GM18858 (cell line): ENCODE measurements around the gene DLGAP1.

ENCODE experiments used
- ATAC-seq: cut with Tn5 transposase; IDR thresholded peaks from one replicate; pipeline ENCODE4 v1.9.1; 2021; ENCODE audit not compliant: unreplicated experiment

The DLGAP1 gene

DNA sequence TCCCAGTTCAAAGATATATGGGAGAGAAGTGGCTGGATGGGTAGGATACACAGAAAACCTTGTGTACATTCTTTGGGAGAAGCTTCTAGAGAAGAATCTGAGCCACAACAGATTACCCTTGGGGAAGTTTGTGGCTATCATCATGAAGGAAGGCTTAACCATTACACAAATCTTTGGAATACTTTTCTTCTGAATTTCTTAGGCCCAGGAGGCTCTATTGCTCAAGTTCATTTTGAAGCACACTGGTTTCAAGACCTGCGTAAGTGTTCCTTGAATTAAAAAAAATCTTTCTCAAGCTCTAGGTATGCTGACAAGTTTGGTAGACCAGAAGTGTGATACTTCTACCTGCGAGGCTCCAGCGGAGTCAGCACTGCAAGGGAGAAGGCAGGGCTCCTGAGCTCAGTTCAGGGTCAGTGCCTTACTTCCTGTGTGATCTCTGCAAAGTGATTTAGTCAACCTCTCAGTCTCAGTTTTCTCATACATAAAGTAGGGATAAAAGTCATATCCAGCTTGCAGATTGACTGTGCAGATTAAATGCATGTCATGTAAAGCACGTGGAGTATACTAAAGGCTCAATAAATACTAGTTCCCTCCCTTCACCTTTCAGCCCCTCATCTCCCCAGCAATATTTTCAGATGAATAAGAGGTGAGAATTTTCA is 438.6 kb downstream of the DLGAP1 start:
- no peak for ATAC-seq

DNA sequence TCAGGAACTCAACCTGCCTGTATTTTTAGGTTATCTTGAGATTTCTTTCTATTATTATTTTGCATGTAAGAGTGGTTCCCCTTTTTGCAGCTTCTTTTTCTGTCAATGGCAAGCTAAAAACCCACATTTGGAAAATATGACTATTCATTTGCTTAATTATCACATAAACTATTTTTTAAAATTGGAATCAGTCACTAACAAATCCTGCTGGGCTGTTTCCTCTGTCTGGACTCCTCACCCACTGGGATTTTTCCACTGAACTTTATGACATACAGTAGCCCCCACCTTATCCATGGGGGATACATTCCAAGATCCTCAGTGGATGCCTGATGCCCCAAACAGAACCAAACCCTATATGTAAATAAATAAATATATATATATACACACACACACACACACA is 447.3 kb downstream of the DLGAP1 start:
- no peak for ATAC-seq

DNA sequence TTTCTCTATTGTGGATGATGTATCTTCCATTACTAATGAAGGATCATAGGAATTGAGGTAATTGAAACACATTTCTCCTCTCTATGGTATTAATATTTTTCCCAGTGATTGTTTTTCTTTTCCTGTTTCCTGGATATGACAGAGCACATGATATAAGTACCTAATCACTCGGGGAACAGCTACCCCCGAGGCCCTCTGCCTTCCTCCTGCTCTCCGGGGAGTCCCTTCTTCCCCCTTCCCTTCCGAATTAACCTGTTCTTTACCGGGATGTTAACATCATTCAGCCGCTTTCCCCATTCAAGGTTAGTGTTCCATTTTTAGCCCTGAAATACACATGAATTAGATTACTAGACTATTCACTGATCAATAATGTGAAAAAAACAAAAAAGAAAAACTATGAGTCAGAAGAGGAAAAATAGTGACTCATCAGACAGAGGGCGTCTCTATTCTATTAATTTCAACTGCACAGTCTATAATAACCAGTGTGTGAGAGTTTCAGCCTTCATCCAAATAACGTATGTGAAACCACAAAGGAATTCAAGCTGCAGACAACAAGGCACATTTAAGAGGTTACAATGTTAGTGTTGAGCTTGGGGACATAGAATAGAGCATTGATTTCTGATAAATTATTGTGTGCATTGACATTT is 450.8 kb downstream of the DLGAP1 start:
- no peak for ATAC-seq

DNA sequence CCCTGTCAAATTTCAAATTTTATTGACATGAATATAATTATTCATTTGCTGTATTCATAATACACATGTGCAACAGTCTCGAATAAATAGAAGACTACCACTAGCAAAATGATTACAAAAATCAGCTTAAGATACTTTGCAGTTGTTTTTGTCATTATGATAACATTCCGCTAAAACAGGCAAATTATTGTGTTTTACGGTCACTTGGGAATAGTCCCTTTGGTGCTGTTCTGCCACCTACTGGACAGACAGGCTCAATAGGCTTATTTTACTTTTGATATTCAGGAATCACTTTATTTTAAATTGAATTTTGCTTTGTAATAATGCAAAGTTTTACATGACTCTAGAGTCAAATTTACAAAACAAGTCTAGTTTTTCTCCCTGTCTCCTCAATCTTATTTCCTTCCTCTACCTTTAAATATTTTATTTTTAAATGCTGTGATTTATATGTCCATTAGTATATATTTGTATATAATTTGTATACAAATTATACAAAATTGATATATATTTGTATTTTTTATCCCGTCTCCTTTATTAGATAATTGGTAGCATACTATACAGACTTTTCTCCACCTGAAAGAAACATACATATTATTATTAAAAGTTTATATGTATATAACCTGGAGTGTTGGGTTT is 456.3 kb downstream of the DLGAP1 start:
- ATAC-seq: no peak

DNA sequence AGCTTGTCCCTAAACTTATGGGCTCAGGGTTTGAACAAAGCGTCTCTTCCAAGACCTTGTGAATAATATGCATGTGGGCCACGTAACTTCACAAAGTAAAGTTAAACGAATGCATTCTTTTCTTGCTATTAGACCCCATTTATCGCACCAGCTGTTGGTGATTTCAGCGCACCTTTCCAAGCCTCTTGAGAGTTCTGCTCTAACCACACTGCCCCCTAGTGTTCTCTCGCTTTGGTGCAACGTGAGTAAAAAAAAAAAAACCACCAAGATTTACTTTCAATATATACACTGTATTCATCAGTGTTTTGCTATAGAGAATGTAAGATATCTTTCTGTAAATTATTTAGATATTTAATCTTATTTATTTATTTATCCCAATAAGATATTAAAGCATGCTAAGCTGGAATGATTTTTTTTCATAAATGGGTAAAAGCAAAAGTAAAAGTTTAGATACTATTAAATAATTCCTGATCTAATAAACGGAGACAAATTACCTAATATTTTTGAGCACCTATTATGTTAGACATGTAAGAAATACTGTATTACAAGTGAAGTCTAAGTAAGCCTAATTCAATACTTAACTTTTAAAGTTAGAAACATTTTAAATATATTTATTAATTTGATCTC is 459.5 kb downstream of the DLGAP1 start:
- ATAC-seq: peak; percentile 76

DNA sequence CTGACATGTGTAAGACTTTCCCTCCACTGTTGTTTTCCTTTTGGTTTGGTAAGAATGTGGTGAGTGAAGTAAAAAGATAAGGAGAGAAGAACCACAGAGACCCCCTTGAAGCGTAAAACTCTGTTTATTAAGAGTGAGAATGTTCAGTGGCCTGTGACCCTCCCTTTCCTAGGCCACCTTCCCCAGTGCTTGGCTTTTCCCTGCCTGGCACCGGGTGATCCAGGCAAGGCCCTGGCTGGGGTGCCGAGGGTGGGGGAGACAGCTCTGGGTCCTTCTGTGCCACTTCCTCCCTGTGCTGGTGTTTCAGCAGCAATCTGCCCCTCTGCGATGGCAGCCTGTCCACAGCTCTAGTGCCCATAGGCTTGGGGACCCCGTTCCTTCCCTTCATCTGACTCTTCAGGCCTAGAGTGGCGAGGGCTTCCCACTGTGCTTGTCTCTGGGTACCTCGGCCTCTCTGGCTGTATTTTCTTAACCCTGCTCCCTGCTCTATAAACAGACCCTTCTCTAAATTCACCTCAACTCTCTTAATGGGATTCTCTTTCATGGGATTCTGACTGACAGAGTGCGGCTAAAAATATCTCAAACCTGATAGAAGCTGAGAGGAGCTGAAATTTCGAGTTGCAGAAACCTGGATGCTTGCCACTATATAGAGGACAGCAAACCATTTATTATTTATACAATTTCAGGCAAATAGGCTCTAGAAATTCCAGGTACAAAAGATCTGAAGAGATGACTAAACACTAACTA is 461.0 kb downstream of the DLGAP1 start:
- ATAC-seq: no peak

DNA sequence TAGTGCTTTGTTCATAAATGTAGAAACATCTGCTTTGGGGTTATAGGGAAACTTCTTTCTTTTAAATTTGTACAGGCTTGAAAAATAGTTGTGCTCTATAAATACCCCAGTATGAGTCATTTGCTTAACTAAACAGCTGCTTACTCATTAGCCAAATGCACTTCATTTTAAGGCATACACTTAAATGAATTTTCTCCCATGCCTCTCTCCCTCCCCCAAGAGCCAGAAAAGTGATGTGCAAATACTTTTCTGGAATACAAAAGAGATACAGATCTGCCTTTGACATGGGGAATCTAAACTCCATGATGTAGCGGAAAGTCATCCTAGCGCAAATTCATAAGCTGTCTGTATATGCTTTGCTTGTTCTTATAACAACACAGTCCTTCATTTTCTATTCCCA is 469.4 kb downstream of the DLGAP1 start:
- no peak for ATAC-seq

DNA sequence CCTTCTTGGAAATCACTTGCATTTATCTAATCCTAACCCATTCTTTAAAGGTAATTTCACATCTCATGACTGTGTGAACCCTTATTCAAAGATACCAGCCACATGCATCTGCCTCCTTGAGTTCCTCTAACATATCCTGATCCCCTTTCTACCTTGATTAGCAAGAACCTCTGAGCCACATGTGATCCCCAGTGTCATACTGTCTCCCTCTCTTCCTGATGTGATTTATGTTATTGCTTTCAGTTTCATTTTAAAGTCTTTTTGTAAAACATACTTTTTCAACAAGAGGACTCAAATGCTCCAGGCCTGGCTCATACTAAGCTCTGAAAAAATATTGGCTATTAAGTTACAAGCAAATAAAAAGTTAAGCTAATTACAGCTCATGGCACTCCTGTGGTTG is 470.1 kb downstream of the DLGAP1 start:
- no peak for ATAC-seq

DNA sequence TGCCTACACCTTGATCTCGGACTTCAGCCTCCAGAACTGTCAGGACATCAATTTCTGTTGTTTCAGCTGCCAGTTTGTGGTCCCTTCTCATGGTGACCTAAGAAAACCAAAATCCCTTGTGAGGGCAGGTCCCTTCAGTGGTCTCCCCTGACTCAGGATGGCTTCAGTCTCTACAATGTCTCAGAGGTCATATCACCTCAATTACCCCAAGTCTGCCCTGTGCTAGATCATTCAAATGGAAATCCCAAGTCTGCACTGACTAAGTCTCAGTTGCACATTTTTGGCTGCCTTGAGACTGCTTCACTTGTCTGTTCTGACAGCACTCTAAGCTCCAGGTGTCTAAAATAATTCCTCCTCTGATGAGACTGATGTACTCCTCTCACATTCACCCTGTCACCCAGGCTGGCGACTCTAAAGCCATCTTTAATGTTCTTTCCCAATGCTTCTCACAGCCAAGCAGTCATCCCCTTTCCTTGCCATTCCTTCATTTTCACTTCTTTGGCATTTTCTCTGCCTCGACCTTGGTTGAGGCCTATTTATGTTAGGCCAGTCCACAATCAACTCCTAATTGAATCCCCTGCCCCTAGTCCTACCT is 470.8 kb downstream of the DLGAP1 start:
- no peak for ATAC-seq

DNA sequence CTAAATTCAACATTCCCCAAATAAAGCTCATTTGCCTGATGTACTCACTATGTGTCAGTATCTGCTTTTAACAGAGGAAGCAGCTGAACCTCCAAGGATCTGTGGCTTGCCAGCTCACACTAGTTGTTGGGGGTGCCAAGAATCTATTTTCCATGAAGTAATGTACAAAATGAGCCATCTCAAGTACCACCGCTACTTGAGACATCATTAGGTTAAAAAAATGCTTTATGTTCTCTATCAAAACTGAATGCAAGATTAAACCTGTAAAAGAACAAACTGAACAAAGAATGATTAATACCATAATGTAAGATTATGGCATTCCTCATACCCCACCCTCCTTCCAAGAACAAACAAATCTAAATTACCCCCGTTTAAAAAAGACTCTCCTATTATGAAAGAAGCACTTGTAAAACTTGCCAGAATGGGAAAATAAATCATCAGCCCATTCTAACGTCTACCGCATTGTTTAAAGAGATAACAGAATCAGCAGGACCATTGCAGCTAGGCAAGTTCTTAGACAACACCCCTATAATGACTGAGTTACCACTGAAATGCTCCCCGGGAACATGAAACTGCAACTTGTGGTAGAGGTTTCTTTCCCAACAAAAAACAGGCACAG is 471.6 kb downstream of the DLGAP1 start:
- ATAC-seq: no peak

DNA sequence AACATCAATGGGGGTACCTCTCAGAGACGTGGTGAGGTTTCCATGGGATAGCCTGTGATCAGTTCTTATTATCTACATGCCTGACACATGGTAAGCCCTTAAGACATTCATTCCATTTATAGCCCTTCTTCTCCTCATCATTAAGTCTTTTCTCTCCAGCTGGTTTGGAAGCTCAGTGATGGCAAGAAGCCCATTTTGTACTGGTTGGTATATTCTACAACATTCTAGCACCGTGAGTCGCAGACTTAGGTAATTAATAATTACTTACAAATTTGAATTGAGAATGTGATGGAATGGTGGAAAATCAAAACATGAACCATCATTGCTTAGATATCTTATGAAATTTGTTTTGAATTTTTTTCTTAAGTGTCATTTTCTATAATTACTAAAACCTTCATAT is 472.6 kb downstream of the DLGAP1 start:
- ATAC-seq: no peak

DNA sequence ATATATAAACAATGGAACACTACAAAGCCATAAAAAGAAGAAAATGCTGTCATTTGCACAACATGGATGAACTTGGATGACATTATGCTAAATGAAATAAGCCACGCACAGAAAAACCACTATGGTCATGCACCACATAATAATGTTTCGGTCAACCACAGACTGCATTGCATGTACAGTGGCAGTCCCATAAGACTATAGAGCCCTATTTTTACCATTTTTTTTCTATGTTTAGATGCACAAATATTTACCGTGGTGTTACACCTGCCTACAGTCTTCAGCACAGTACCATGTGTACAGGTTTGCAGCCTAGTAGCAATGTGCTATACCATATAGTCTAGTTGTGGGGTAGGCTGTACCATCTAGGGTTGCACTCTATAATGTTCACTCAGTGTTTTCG is 476.1 kb downstream of the DLGAP1 start:
- no peak for ATAC-seq

DNA sequence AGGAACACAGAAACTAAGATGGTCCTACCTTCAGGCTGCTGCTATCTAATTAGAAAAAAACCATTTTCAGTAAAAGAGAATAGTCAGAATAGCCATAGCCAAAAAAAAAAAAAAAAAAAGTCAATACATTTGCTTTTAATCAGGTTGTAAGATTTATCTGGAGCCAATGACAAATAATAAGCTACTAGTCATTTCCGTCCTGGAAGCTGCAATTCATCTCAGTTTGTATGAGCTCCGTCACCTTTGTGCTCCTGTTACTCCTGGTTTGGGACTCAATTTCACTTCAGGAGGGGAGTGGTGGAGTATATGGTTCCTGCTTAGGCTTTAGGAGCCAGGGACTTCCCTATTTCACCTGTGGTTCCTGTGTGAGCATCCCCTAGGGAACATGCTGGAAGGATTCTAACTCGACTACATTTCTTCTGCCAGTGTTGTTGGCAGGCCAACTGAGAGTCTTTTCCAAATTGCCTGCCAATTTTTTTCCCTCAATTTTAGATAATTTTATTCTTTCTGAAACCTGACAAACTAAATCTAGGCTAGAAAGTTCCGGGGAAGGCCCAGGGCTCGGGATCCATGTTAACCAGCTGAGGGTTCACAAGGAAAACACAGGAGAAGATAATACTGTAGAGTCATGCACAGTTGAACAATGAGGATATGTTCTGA is 481.8 kb downstream of the DLGAP1 start:
- no peak for ATAC-seq

DNA sequence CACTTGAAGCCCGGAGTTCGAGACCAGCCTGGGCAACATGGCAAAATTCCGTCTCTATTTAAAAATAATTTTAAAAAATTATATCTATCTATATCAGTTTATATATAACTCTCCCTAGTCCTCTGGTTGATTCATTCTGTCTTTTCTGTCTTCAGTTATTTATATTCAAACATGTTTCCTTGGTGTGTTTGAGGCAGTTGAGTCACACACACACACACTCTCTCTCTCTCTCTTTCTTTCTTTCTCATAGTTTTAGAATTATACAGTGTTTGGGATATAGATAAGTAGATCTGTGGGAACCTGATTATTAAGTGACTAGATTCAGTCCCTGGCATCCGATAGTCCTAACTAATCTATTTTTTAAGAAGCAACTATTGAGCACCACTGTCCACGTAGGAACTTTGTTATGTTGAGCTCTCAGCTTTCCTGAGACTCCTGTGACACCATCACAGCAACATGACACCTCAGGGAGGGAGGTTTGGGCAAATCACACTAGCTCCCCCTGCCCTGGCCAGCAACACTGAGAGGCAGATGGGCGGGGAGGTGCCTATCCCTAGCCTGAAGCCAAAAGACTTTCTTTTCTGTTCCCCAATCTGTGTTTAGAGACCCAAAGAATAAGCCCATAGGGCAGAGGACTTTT is 482.7 kb downstream of the DLGAP1 start:
- ATAC-seq: no peak

DNA sequence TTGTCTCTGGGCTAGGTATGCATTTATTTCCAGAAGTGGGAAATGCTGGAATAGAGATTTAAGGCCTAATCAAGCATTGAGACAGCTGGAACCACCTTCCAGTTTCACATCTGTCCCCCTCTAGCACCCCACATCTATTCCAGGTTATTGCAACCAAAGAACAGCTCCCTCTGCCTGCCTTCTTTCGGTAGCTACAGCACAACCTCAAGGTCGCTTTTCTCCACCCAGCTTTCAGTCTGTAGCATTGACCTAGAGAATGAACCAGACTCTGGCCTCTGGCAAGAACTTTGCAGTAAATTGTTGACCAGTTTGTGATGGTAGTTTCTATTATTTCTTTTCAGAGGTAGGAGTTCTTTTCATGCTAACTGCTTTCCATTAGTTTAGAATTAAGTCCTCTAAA is 484.2 kb downstream of the DLGAP1 start:
- ATAC-seq: no peak

DNA sequence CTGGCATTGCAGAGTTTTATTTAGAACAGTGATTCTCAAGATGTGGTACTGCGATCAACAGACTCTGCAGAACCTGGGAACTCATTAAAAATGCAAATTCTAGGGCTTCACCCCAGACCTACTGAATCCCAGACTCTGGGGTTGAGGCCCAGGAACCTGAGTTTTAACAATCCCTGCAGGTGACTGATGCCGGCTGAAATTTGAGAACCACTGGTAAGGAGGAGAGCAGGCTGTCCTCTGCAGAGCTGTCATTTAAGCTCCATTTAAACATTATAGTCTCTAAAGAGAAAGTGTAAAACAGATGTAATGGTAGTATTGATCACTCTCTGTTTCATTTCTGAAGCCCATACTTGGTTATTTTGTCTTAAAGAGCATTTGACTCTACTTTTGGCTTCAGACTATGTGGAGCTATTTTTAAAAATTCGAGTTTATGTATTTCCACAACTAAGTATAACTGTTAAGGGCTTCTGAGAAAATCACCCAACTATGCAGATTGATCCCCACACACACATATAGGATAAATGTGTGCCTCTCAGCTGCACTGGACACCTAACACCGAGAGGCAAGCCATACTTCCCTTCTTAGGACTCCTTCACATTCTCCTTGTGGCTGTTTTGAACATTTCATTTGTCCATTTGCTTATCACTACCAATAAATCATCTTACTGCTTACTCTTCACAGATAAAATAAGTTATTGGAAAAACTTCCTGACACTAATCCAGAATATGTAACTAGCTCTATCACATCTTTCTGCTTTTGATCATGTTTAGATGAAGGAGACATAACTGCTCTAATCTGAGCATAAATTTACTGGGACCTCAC is 487.5 kb downstream of the DLGAP1 start:
- ATAC-seq: no peak

DNA sequence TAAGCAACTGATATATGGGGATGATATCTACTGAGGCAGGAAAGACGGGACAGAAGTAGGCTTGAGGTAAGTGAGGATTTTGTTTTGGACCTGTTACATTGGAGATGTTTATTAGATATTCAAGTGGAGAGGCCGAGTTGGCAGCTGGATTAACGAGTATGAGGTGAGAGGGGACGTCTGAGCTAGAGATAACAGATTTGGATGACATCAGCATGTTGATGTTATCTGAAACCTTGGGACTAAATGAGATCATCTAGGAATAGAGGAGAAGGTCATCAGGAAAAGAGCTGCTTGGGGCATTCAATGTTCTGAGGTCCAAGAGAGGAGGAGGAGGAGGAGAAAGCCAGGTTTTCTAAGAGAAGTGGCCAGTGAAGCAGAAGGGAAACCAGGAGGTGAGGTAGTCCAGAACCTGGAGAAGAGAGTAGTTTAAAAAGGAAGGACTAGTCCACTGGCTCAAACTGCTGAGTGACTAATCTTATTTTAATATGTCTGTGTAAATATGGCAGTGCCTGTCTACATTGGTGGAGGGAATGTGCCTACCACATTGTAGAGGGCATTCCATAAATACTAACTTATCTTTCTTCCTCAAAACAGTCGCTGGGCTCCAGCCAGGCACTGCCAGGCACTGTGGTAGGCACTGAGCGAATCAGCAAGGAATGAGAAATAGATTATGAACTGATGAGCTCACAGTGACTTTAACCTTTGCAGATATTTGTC is 488.3 kb downstream of the DLGAP1 start:
- ATAC-seq: no peak

DNA sequence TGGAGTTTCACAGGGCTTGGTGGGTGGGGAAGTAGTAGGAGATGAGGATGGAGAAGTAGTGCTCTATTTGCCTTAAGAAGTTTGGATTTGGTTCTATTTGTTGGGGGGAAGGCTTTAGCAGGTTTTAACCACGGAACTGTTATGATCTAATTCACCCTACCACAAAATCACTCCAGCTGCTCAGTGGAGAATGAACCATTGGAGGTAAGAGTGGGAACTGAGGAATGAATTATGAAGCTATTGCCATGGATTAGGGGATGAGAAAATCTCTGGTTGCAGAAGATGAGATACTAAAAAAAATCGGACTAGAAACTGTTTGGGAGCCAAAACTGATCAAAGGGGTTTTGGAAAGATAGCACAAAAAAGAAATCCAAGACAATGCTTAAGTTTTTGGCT is 488.9 kb downstream of the DLGAP1 start:
- ATAC-seq: no peak
